A549 (cell line): Measurements from ENCODE around the gene SETBP1. TPM values are rescaled to one million over a fixed set of nuclear protein-coding genes. Genes with fewer than 3 reads are reported as not detected.

Experiments
- ATAC-seq, 2 experiments: fragments of 200-7000 bp in 1 of 2; fragments of >200 bp in 1 of 2; cut with Nextera tagmentation in 1 of 2; cut with Tn5 transposase in 1 of 2; 3 replicates each; pipeline versions ENCODE4 v1.8.0 to v1.9.1; 2018 to 2020; ENCODE audit warnings: mild to moderate bottlenecking in 1 of 2, moderate library complexity in 1 of 2
- CTCF ChIA-PET: fragments of 300-600 bp; sonication (Branson Sonifier 250); formaldehyde crosslinking; extraction: SDS; loops from one replicate; lab custom pipeline; 2021; ENCODE audit warnings: antibody characterized with exemption, inconsistent platforms; lab: Yijun Ruan, JAX
- POLR2A ChIA-PET: fragments of 350-600 bp; formaldehyde crosslinking; extraction: SDS; loops from one replicate; lab custom pipeline; 2021; ENCODE audit warnings: antibody characterized with exemption, inconsistent platforms; lab: Yijun Ruan, JAX
- DNase-seq, 2 experiments: peaks; one replicate each; pipeline versions ENCODE4 v3.0.0 to v3.0.0-alpha.2; 2011 to 2016; ENCODE audit warnings: low read depth in 1 of 2, low spot score in 1 of 2
- FAIRE-seq: peaks from 2 replicates; lab custom pipeline; 2011; peaks lifted over from hg19 to GRCh38; lab: Jason Lieb, UNC
- H3K27ac ChIP-seq, 2 experiments: fragments of >200 bp; sonication (Bioruptor Twin); formaldehyde crosslinking; 3 replicates each; pipeline ENCODE4 v1.5.1; 2016 to 2017
- H3K4me1 ChIP-seq: fragments of >200 bp; sonication (Bioruptor Twin); formaldehyde crosslinking; 3 replicates; pipeline ENCODE4 v1.6.1; 2016
- H3K4me2 ChIP-seq: fragments of >200 bp; sonication (Bioruptor Twin); formaldehyde crosslinking; 3 replicates; pipeline ENCODE4 v1.6.1; 2016
- H3K4me3 ChIP-seq: fragments of >200 bp; sonication (Bioruptor Twin); formaldehyde crosslinking; 3 replicates; pipeline ENCODE4 v1.5.1; 2016
- H3K9me3 ChIP-seq: fragments of >200 bp; sonication (Bioruptor Twin); formaldehyde crosslinking; 3 replicates; pipeline ENCODE4 v1.6.1; 2016
- CEBPB ChIP-seq, 2 experiments: fragments of >200 bp in 1 of 2; sonication (Bioruptor Twin) in 1 of 2; formaldehyde crosslinking in 1 of 2; IDR thresholded peaks; 2 replicates each; pipeline ENCODE4 v1.6.1; 2012 to 2016
- CTCF ChIP-seq: fragments of >200 bp; sonication (Bioruptor Twin); formaldehyde crosslinking; IDR thresholded peaks from 3 replicates; pipeline ENCODE4 v1.5.1; 2016
- E2F6 ChIP-seq: IDR thresholded peaks from 2 replicates; pipeline ENCODE4 v1.6.1; 2012; ENCODE audit warnings: low read depth, borderline replicate concordance
- EHF ChIP-seq: fragments of 250-450 bp; sonication (Bioruptor Pico); IDR thresholded peaks from 2 replicates; pipeline ENCODE4 v1.5.0; 2020; ENCODE audit warnings: mild to moderate bottlenecking
- ELK1 ChIP-seq: fragments of 150-350 bp; IDR thresholded peaks from 2 replicates; pipeline ENCODE4 v1.6.1; 2014; ENCODE audit warnings: low read depth, mild to moderate bottlenecking, low read length
- ESRRA ChIP-seq: fragments of 150-350 bp; IDR thresholded peaks from 2 replicates; pipeline ENCODE4 v1.6.1; 2014; ENCODE audit warnings: mild to moderate bottlenecking, low read length, borderline replicate concordance
- FOSB ChIP-seq: fragments of 250-450 bp; sonication (Bioruptor Pico); IDR thresholded peaks from 2 replicates; pipeline ENCODE4 v1.5.0; 2020; ENCODE audit warnings: mild to moderate bottlenecking, moderate library complexity
- GATA3 ChIP-seq: IDR thresholded peaks from 2 replicates; pipeline ENCODE4 v1.6.1; 2012; ENCODE audit warnings: borderline replicate concordance
- HMGXB4 ChIP-seq: fragments of 250-450 bp; sonication (Bioruptor Pico); IDR thresholded peaks from 2 replicates; pipeline ENCODE4 v1.5.0; 2021; ENCODE audit warnings: mild to moderate bottlenecking, moderate library complexity, borderline replicate concordance
- JUNB ChIP-seq: fragments of >200 bp; sonication (Bioruptor Twin); formaldehyde crosslinking; IDR thresholded peaks from 2 replicates; pipeline ENCODE4 v1.6.1; 2016
- MYC ChIP-seq: IDR thresholded peaks from 2 replicates; pipeline ENCODE4 v1.6.1; 2012; ENCODE audit warnings: mild to moderate bottlenecking, inconsistent platforms, low read length, improper control_type of control experiment, borderline replicate concordance
- PBX3 ChIP-seq: IDR thresholded peaks from 2 replicates; pipeline ENCODE4 v1.6.1; 2012
- POLR2AphosphoS2 ChIP-seq: conservative IDR thresholded peaks from 2 replicates; pipeline ENCODE4 v1.6.1; 2012; ENCODE audit warnings: low read length, improper control_type of control experiment, inconsistent platforms
- RAD21 ChIP-seq, 2 experiments: fragments of >200 bp in 1 of 2; sonication (Bioruptor Twin) in 1 of 2; formaldehyde crosslinking in 1 of 2; IDR thresholded peaks in 1 of 2; conservative IDR thresholded peaks in 1 of 2; 2 replicates in 1 of 2; 3 replicates in 1 of 2; pipeline ENCODE4 v1.6.1; 2012 to 2018; ENCODE audit warnings: inconsistent platforms in 1 of 2
- RCOR1 ChIP-seq: fragments of 150-350 bp; IDR thresholded peaks from 2 replicates; pipeline ENCODE4 v1.6.1; 2014; ENCODE audit warnings: antibody characterized with exemption, low read length, low read depth
- REST ChIP-seq: fragments of 200-600 bp; sonication (generic); IDR thresholded peaks from 2 replicates; pipeline ENCODE4 v1.6.1; 2016; ENCODE audit warnings: antibody characterized with exemption, mild to moderate bottlenecking, moderate library complexity
- USF2 ChIP-seq: fragments of 450-650 bp; IDR thresholded peaks from 2 replicates; pipeline ENCODE4 v1.6.1; 2014; ENCODE audit warnings: antibody characterized with exemption
- WGBS: methylation state at CpG from one replicate; pipeline ENCODE4 v1.1.6; 2017; ENCODE audit errors: missing lambda C conversion rate; 5-methylcytosine and 5-hydroxymethylcytosine counted together
- polyA plus RNA-seq, 4 experiments: library from polyadenylated mRNA; depleted of rRNA in 3 of 4; stranded (reverse); fragments of >200 nt; fragmentation: RNase III in 1 of 4; extraction: RNeasy Plus Mini Kit Qiagen cat#74134 plus additional on column Dnase treatment in 1 of 4; gene quantifications; 2 replicates in 3 of 4; 3 replicates in 1 of 4; pipeline ENCODE4 v1.2.3, GENCODE V29; 2011 to 2017

The SETBP1 gene
- polyA plus RNA-seq, 2 of the 4 experiments (the other 2 are of a cell fraction) = 0.50 to 1.9 TPM

- ATAC-seq = no peak
- no peak overlapping the region for H3K4me2 ChIP-seq
- no peak for TF ChIP-seq REST
- no peak for TF ChIP-seq FOSB (CRISPR knock-in tag)
- no peak for TF ChIP-seq PBX3
- H3K9me3 ChIP-seq = no peaks in the 10 kb centered on the region
- H3K4me1 ChIP-seq = no peaks in the 10 kb centered on the region
- H3K4me3 ChIP-seq = no peak overlapping the region
- DNase-seq = no peak
- ChIA-PET POLR2A (no interaction called here), CTCF (interaction anchor here (1.5 kb wide), 1 partner anchor 16 kb away, joined by 3 read pairs; no protein-coding TSS in a partner anchor)
- no peak for FAIRE-seq
- H3K27ac ChIP-seq = no peak overlapping the region
These were observed 172.1 kb downstream of the SETBP1 start for GRCh38 chr18:44852818-44853217.

GRCh38 chr18:44853430-44853829 is 172.7 kb downstream of the SETBP1 start:
- no peak overlapping the region for H3K4me2 ChIP-seq
- no peak overlapping the region for H3K27ac ChIP-seq
- no peaks in the 10 kb centered on the region for H3K4me1 ChIP-seq
- POLR2A ChIA-PET = no interaction called here
- no peak for DNase-seq
- H3K4me3 ChIP-seq = no peak overlapping the region
- no peak for FAIRE-seq
- TF ChIP-seq USF2 (no peak), GATA3 (no peak), CTCF (no peak), CEBPB (IDR thresholded peaks at IDR 0.05) (no peak), EHF (no peak), HMGXB4 (CRISPR knock-in tag) (no peak), JUNB (no peak)
- no peak for ATAC-seq
- no peaks in the 10 kb centered on the region for H3K9me3 ChIP-seq
- WGBS = 49% methylated on average over 2 of the region's 2 CpGs
- CTCF ChIA-PET = interaction anchor here (1.5 kb wide), 1 partner anchor 16 kb away, joined by 3 read pairs; no protein-coding TSS in a partner anchor

GRCh38 chr18:44855681-44856080 is 175.0 kb downstream of the SETBP1 start:
- H3K4me3 ChIP-seq = no peak overlapping the region
- no peak overlapping the region for H3K27ac ChIP-seq
- H3K4me2 ChIP-seq = no peak overlapping the region
- DNase-seq (no peak), FAIRE-seq (no peak), ATAC-seq (no peak)
- H3K9me3 ChIP-seq = no peaks in the 10 kb centered on the region
- ChIA-PET POLR2A (no interaction called here), CTCF (interaction anchor here (0.6 kb wide), 1 partner anchor 535 kb away, joined by 3 read pairs; no protein-coding TSS in a partner anchor)
- 86% methylated on average over 6 of the region's 6 CpGs for WGBS
- no peaks in the 10 kb centered on the region for H3K4me1 ChIP-seq
- TF ChIP-seq RAD21 (conservative IDR thresholded peaks at IDR 0.05 in 1 of 2, IDR thresholded peaks at IDR 0.05 in 1 of 2) (no peak), POLR2AphosphoS2 (no peak), E2F6 (no peak), ESRRA (no peak), RCOR1 (no peak), MYC (no peak), ELK1 (no peak), REST (no peak)
